Neuron (in vitro differentiated cells): ENCODE data around the gene SNUPN.

ENCODE experiments used
- H2AFZ ChIP-seq: one replicate; pipeline ENCODE4 v1.6.1; 2013; ENCODE audit warnings: low read depth, mild to moderate bottlenecking, inconsistent platforms, low read length, moderate library complexity
- H3K27me3 ChIP-seq: one replicate; pipeline ENCODE4 v1.6.1; 2013; ENCODE audit warnings: low read length; ENCODE audit not compliant: insufficient read depth
- H3K36me3 ChIP-seq: one replicate; pipeline ENCODE4 v1.6.1; 2013; ENCODE audit warnings: low read length; ENCODE audit not compliant: insufficient read depth
- H3K4me1 ChIP-seq: one replicate; pipeline ENCODE4 v1.6.1; 2013; ENCODE audit warnings: low read length; ENCODE audit not compliant: insufficient read depth
- H3K4me3 ChIP-seq: 2 replicates; pipeline ENCODE4 v1.5.1; 2013; ENCODE audit warnings: mild to moderate bottlenecking, low read length, moderate library complexity
- H3K9me3 ChIP-seq: one replicate; pipeline ENCODE4 v1.6.1; 2013; ENCODE audit warnings: low read length

SNUPN gene

GRCh38 chr15:75661100-75661755 is 35.7 kb upstream of the SNUPN start:
- Histone ChIP-seq H3K4me3 (no peak overlapping the region), H3K4me1 (no peaks in the 10 kb centered on the region)

GRCh38 chr15:75659928-75660645 is 34.6 kb upstream of the SNUPN start:
- H3K27me3 ChIP-seq = no peaks in the 10 kb centered on the region
- peaks cover 33% of the 10 kb centered on the region for H3K36me3 ChIP-seq
- H3K9me3 ChIP-seq = no peaks in the 10 kb centered on the region
- no peaks in the 10 kb centered on the region for H3K4me1 ChIP-seq
- H2AFZ ChIP-seq = no peak overlapping the region
- no peak overlapping the region for H3K4me3 ChIP-seq

More at GRCh38 chr15:75661100-75661755, 35.7 kb upstream of the SNUPN start:
- no peaks in the 10 kb centered on the region for H3K27me3 ChIP-seq
- H2AFZ ChIP-seq = no peak overlapping the region
- no peaks in the 10 kb centered on the region for H3K9me3 ChIP-seq
- H3K36me3 ChIP-seq = peaks cover 31% of the 10 kb centered on the region

GRCh38 chr15:75659141-75659771 is 33.7 kb upstream of the SNUPN start:
- H3K27me3 ChIP-seq = no peaks in the 10 kb centered on the region
- H3K4me1 ChIP-seq = no peaks in the 10 kb centered on the region
- no peak overlapping the region for H2AFZ ChIP-seq
- peaks cover 35% of the 10 kb centered on the region for H3K36me3 ChIP-seq
- no peaks in the 10 kb centered on the region for H3K9me3 ChIP-seq
- H3K4me3 ChIP-seq = no peak overlapping the region

- Histone ChIP-seq H3K4me1 (peaks cover 13% of the 10 kb centered on the region), H3K36me3 (peaks cover 35% of the 10 kb centered on the region), H3K4me3 (no peak overlapping the region)
These were observed 31.3 kb upstream of the SNUPN start for GRCh38 chr15:75656813-75657212.

GRCh38 chr15:75656331-75656730 is 30.8 kb upstream of the SNUPN start:
- peaks cover 36% of the 10 kb centered on the region for H3K36me3 ChIP-seq
- H3K9me3 ChIP-seq = no peaks in the 10 kb centered on the region
- H3K4me1 ChIP-seq = peaks cover 18% of the 10 kb centered on the region
- no peaks in the 10 kb centered on the region for H3K27me3 ChIP-seq
- H3K4me3 ChIP-seq = no peak overlapping the region
- no peak overlapping the region for H2AFZ ChIP-seq

More at GRCh38 chr15:75656813-75657212, 31.3 kb upstream of the SNUPN start:
- no peak overlapping the region for H2AFZ ChIP-seq
- no peaks in the 10 kb centered on the region for H3K9me3 ChIP-seq
- no peaks in the 10 kb centered on the region for H3K27me3 ChIP-seq

GRCh38 chr15:75655931-75656330 is 30.4 kb upstream of the SNUPN start:
- no peaks in the 10 kb centered on the region for H3K9me3 ChIP-seq
- H3K4me3 ChIP-seq = no peak overlapping the region
- peaks cover 22% of the 10 kb centered on the region for H3K4me1 ChIP-seq
- H2AFZ ChIP-seq = no peak overlapping the region
- H3K36me3 ChIP-seq = peaks cover 40% of the 10 kb centered on the region
- H3K27me3 ChIP-seq = no peaks in the 10 kb centered on the region

- no peak overlapping the region for H2AFZ ChIP-seq
- H3K36me3 ChIP-seq = peaks cover 52% of the 10 kb centered on the region
- no peaks in the 10 kb centered on the region for H3K27me3 ChIP-seq
- H3K9me3 ChIP-seq = no peaks in the 10 kb centered on the region
- peaks cover 38% of the 10 kb centered on the region for H3K4me1 ChIP-seq
- no peak overlapping the region for H3K4me3 ChIP-seq
These were observed 28.8 kb upstream of the SNUPN start for GRCh38 chr15:75654201-75654907.

GRCh38 chr15:75653347-75653913 is 27.9 kb upstream of the SNUPN start:
- Histone ChIP-seq H3K4me1 (peaks cover 47% of the 10 kb centered on the region), H3K27me3 (no peaks in the 10 kb centered on the region), H3K4me3 (no peak overlapping the region), H2AFZ (no peak overlapping the region), H3K36me3 (peaks cover 45% of the 10 kb centered on the region), H3K9me3 (no peaks in the 10 kb centered on the region)

- H2AFZ ChIP-seq = no peak overlapping the region
- H3K4me1 ChIP-seq = peaks cover 49% of the 10 kb centered on the region
- H3K9me3 ChIP-seq = no peaks in the 10 kb centered on the region
- H3K4me3 ChIP-seq = no peak overlapping the region
- H3K27me3 ChIP-seq = no peaks in the 10 kb centered on the region
- peaks cover 32% of the 10 kb centered on the region for H3K36me3 ChIP-seq
These were observed 26.5 kb upstream of the SNUPN start for GRCh38 chr15:75651810-75652543.

GRCh38 chr15:75650908-75651809 is 25.6 kb upstream of the SNUPN start:
- Histone ChIP-seq H3K4me1 (peaks cover 56% of the 10 kb centered on the region), H3K36me3 (peaks cover 24% of the 10 kb centered on the region), H3K4me3 (peak overlapping the region; percentile 6), H3K9me3 (no peaks in the 10 kb centered on the region), H3K27me3 (no peaks in the 10 kb centered on the region), H2AFZ (no peak overlapping the region)

GRCh38 chr15:75649848-75650247 is 24.3 kb upstream of the SNUPN start:
- H3K36me3 ChIP-seq = peaks cover 20% of the 10 kb centered on the region
- H3K9me3 ChIP-seq = no peaks in the 10 kb centered on the region
- peak overlapping the region; percentile 6 for H3K4me3 ChIP-seq
- no peak overlapping the region for H2AFZ ChIP-seq
- H3K27me3 ChIP-seq = no peaks in the 10 kb centered on the region
- peaks cover 56% of the 10 kb centered on the region for H3K4me1 ChIP-seq
